ENCODE measurements around the gene EVL.

Gene EVL

GRCh38 chr14:100129161-100129589 lies 64.0 kb downstream of the EVL start:
- DNase-seq (ENCODE audit: low spot score) = peak; percentile 78

GRCh38 chr14:100130521-100130920 lies 65.3 kb downstream of the EVL start:
- no peak for DNase-seq (ENCODE audit: low spot score)

GRCh38 chr14:100131181-100131580 lies 66.0 kb downstream of the EVL start:
- no peak for DNase-seq (ENCODE audit: low spot score)

GRCh38 chr14:100132161-100132902 lies 67.1 kb downstream of the EVL start:
- DNase-seq (ENCODE audit: low spot score) = peak; percentile 90

- DNase-seq (ENCODE audit: low spot score) = peak; percentile 63
These were observed 67.8 kb downstream of the EVL start for GRCh38 chr14:100132903-100133510.

- DNase-seq (ENCODE audit: low spot score) = no peak
These were observed 69.4 kb downstream of the EVL start for GRCh38 chr14:100134586-100134985.

GRCh38 chr14:100135073-100135472 lies 69.9 kb downstream of the EVL start:
- no peak for DNase-seq (ENCODE audit: low spot score)

GRCh38 chr14:100135784-100136183 lies 70.6 kb downstream of the EVL start:
- DNase-seq (ENCODE audit: low spot score) = no peak

- no peak for DNase-seq (ENCODE audit: low spot score)
These were observed 72.0 kb downstream of the EVL start for GRCh38 chr14:100137173-100137572.

- no peak for DNase-seq (ENCODE audit: low spot score)
These were observed 73.0 kb downstream of the EVL start for GRCh38 chr14:100138082-100138787.

- no peak for DNase-seq (ENCODE audit: low spot score)
These were observed 73.7 kb downstream of the EVL start for GRCh38 chr14:100138955-100139354.

GRCh38 chr14:100140452-100141078 lies 75.3 kb downstream of the EVL start:
- DNase-seq (ENCODE audit: low spot score) = no peak

- no peak for DNase-seq (ENCODE audit: low spot score)
These were observed 75.9 kb downstream of the EVL start for GRCh38 chr14:100141098-100141497.

GRCh38 chr14:100142073-100143040 lies 77.1 kb downstream of the EVL start:
- DNase-seq (ENCODE audit: low spot score) = no peak

- DNase-seq (ENCODE audit: low spot score) = no peak
These were observed 78.3 kb downstream of the EVL start for GRCh38 chr14:100143523-100143922.

GRCh38 chr14:100143934-100144333 lies 78.7 kb downstream of the EVL start:
- no peak for DNase-seq (ENCODE audit: low spot score)

- no peak for DNase-seq (ENCODE audit: low spot score)
These were observed 79.4 kb downstream of the EVL start for GRCh38 chr14:100144645-100144995.

GRCh38 chr14:100144996-100145646 lies 79.9 kb downstream of the EVL start:
- no peak for DNase-seq (ENCODE audit: low spot score)

GRCh38 chr14:100145682-100146464 lies 80.7 kb downstream of the EVL start:
- DNase-seq (ENCODE audit: low spot score) = no peak

- DNase-seq (ENCODE audit: low spot score) = no peak
These were observed 81.4 kb downstream of the EVL start for GRCh38 chr14:100146531-100147091.

Data from GM03348 (cell line).